H9 (cell line): ENCODE results near the gene DTNB. TPM values are rescaled to one million over a fixed set of nuclear protein-coding genes. Genes with fewer than 3 reads are reported as not detected.

Source experiments
- DNase-seq: peaks from one replicate; pipeline ENCODE4 v3.0.0-alpha.2; 2017
- H2AFZ ChIP-seq: one replicate; pipeline ENCODE4 v1.6.1; 2013; ENCODE audit warnings: mild to moderate bottlenecking, low read length, control low read depth, moderate library complexity
- H2AK5ac ChIP-seq: 2 replicates; pipeline ENCODE4 v1.6.1; 2013; ENCODE audit warnings: low read length, control low read depth, mixed read lengths; ENCODE audit not compliant: insufficient read length
- H2BK120ac ChIP-seq: one replicate; pipeline ENCODE4 v1.6.1; 2013; ENCODE audit warnings: low read depth, mild to moderate bottlenecking, low read length, control low read depth, inconsistent platforms; ENCODE audit not compliant: poor library complexity, severe bottlenecking
- H2BK12ac ChIP-seq: 2 replicates; pipeline ENCODE4 v1.6.1; 2013; ENCODE audit warnings: low read length, control low read depth, mixed read lengths, low read depth; ENCODE audit not compliant: insufficient read length
- H2BK15ac ChIP-seq: 2 replicates; pipeline ENCODE4 v1.6.1; 2013; ENCODE audit warnings: low read depth, low read length, control low read depth
- H2BK20ac ChIP-seq: one replicate; pipeline ENCODE4 v1.6.1; 2013; ENCODE audit warnings: low read depth, mild to moderate bottlenecking, low read length, control low read depth, inconsistent platforms; ENCODE audit not compliant: poor library complexity, severe bottlenecking
- H2BK5ac ChIP-seq: 2 replicates; pipeline ENCODE4 v1.6.1; 2013; ENCODE audit warnings: low read length, control low read depth, mixed read lengths; ENCODE audit not compliant: insufficient read length
- H3K14ac ChIP-seq: 2 replicates; pipeline ENCODE4 v1.6.1; 2013; ENCODE audit warnings: low read length, control low read depth; ENCODE audit not compliant: insufficient read depth
- H3K18ac ChIP-seq: 2 replicates; pipeline ENCODE4 v1.6.1; 2013; ENCODE audit warnings: low read depth, mild to moderate bottlenecking, mixed read lengths, low read length, control low read depth; ENCODE audit not compliant: insufficient read length
- H3K23ac ChIP-seq: 2 replicates; pipeline ENCODE4 v1.6.1; 2013; ENCODE audit warnings: low read length, control low read depth, mixed read lengths, low read depth; ENCODE audit not compliant: insufficient read length
- H3K23me2 ChIP-seq: 2 replicates; pipeline ENCODE4 v1.6.1; 2013; ENCODE audit warnings: low read depth, mild to moderate bottlenecking, mixed read lengths, low read length, control low read depth; ENCODE audit not compliant: insufficient read length, poor library complexity, severe bottlenecking
- H3K27ac ChIP-seq: 2 replicates; pipeline ENCODE4 v1.5.1; 2013; ENCODE audit warnings: low read length, control low read depth, mixed read lengths, low read depth; ENCODE audit not compliant: insufficient read length
- H3K27me3 ChIP-seq: 2 replicates; pipeline ENCODE4 v1.6.1; 2013; ENCODE audit warnings: low read length, control low read depth, inconsistent platforms; ENCODE audit not compliant: insufficient read depth
- H3K4ac ChIP-seq: 2 replicates; pipeline ENCODE4 v1.6.1; 2013; ENCODE audit warnings: low read depth, mild to moderate bottlenecking, control low read depth, inconsistent platforms, low read length, moderate library complexity
- H3K4me1 ChIP-seq: 2 replicates; pipeline ENCODE4 v1.6.1; 2013; ENCODE audit warnings: low read length, control low read depth, inconsistent platforms; ENCODE audit not compliant: insufficient read depth
- H3K4me2 ChIP-seq: 2 replicates; pipeline ENCODE4 v1.6.1; 2013; ENCODE audit warnings: low read length, control low read depth, mixed read lengths; ENCODE audit not compliant: insufficient read length, insufficient read depth
- H3K56ac ChIP-seq: 2 replicates; pipeline ENCODE4 v1.6.1; 2013; ENCODE audit warnings: low read depth, mild to moderate bottlenecking, mixed read lengths, low read length, control low read depth; ENCODE audit not compliant: insufficient read length
- H3K79me1 ChIP-seq: 2 replicates; pipeline ENCODE4 v1.6.1; 2013; ENCODE audit warnings: low read depth, mild to moderate bottlenecking, moderate library complexity, low read length, control low read depth, inconsistent platforms; ENCODE audit not compliant: insufficient read depth, poor library complexity, severe bottlenecking
- H3K79me2 ChIP-seq: 2 replicates; pipeline ENCODE4 v1.6.1; 2013; ENCODE audit warnings: low read length, control low read depth, inconsistent platforms; ENCODE audit not compliant: insufficient read depth
- H3K9ac ChIP-seq: 2 replicates; pipeline ENCODE4 v1.6.1; 2013; ENCODE audit warnings: low read length, control low read depth, mixed read lengths; ENCODE audit not compliant: insufficient read length; ENCODE audit errors: extremely low read depth
- H3K9me3 ChIP-seq: one replicate; pipeline ENCODE4 v1.6.1; 2013; ENCODE audit warnings: low read depth, low read length, inconsistent platforms; ENCODE audit not compliant: control insufficient read depth
- H3T11ph ChIP-seq: one replicate; pipeline ENCODE4 v1.6.1; 2013; ENCODE audit warnings: mild to moderate bottlenecking, low read length, control low read depth, inconsistent platforms
- H4K20me1 ChIP-seq: one replicate; pipeline ENCODE4 v1.6.1; 2013; ENCODE audit not compliant: control insufficient read depth, insufficient read length, insufficient read depth
- H4K5ac ChIP-seq: 2 replicates; pipeline ENCODE4 v1.6.1; 2013; ENCODE audit warnings: low read depth, mild to moderate bottlenecking, mixed read lengths, low read length, control low read depth; ENCODE audit not compliant: insufficient read length
- H4K8ac ChIP-seq: replicated peaks from 2 replicates; pipeline ENCODE4 v1.6.1; 2013; ENCODE audit warnings: low read length, control low read depth, mixed read lengths, low read depth; ENCODE audit not compliant: insufficient read length
- H4K91ac ChIP-seq: 2 replicates; pipeline ENCODE4 v1.6.1; 2013; ENCODE audit warnings: low read depth, mild to moderate bottlenecking, moderate library complexity, mixed read lengths, low read length, control low read depth; ENCODE audit not compliant: insufficient read length
- H3K27ac Mint-ChIP-seq, 3 experiments: 2 replicates in 2 of 3; 3 replicates in 1 of 3; pipeline ENCODE4 v1.8.0; 2020 to 2021; ENCODE audit warnings: mixed read lengths in 3 of 3, mild to moderate bottlenecking in 1 of 3, moderate library complexity in 1 of 3
- H3K27me3 Mint-ChIP-seq: 2 replicates; pipeline ENCODE4 v1.8.0; 2021; ENCODE audit warnings: low read depth, mild to moderate bottlenecking, moderate library complexity, mixed read lengths
- H3K36me3 Mint-ChIP-seq, 3 experiments: 2 replicates in 2 of 3; 3 replicates in 1 of 3; pipeline ENCODE4 v1.8.0; 2020 to 2021; ENCODE audit warnings: low read depth in 3 of 3, mixed read lengths in 3 of 3; ENCODE audit not compliant: insufficient read depth in 1 of 3
- H3K4me1 Mint-ChIP-seq, 2 experiments: 2 replicates each; pipeline ENCODE4 v1.8.0; 2020; ENCODE audit warnings: mixed read lengths in 2 of 2
- H3K4me3 Mint-ChIP-seq, 2 experiments: 2 replicates in 1 of 2; 3 replicates in 1 of 2; pipeline ENCODE4 v1.8.0; 2020 to 2021; ENCODE audit warnings: mild to moderate bottlenecking in 2 of 2, mixed read lengths in 2 of 2, moderate library complexity in 1 of 2
- H3K9me3 Mint-ChIP-seq, 2 experiments: 2 replicates in 1 of 2; 3 replicates in 1 of 2; pipeline ENCODE4 v1.8.0; 2020; ENCODE audit warnings: mild to moderate bottlenecking in 2 of 2, mixed read lengths in 2 of 2, moderate library complexity in 1 of 2
- CTCF ChIP-seq: fragments of 200-600 bp; sonication (generic); conservative IDR thresholded peaks from 3 replicates; pipeline ENCODE4 v1.8.0; 2021; ENCODE audit warnings: antibody characterized with exemption, mild to moderate bottlenecking
- WGBS: extraction: QIAGEN DNeasy Blood & Tissue Kit; methylation state at CpG from one replicate; pipeline ENCODE4 v1.1.7; 2013; ENCODE audit warnings: missing lambda C conversion rate, low lambda C conversion rate, mixed read lengths; ENCODE audit not compliant: insufficient read length; ENCODE audit errors: extremely low coverage; 5-methylcytosine and 5-hydroxymethylcytosine counted together
- total RNA-seq: library from RNA; stranded (reverse); gene quantifications from 2 replicates; pipeline ENCODE4 v1.2.1, GENCODE V29; 2021

DTNB gene
- total RNA-seq, 1 experiment from 2014 or later = 26.7 TPM

GRCh38 chr2:25376750-25377621, 296.4 kb downstream of the DTNB start:
- no peaks in the 10 kb centered on the region for H3K9me3 ChIP-seq
- no peaks in the 10 kb centered on the region for H3K23me2 ChIP-seq
- no peaks in the 10 kb centered on the region for H3K79me1 ChIP-seq
- peak; percentile 100 for TF ChIP-seq CTCF
- H3K9ac ChIP-seq = no peak overlapping the region
- H2BK20ac ChIP-seq = no peak overlapping the region
- Mint-ChIP-seq H3K9me3 (peaks cover 8 to 11% of the 10 kb centered on the region in 2 experiments; a peak in 4 of 5 replicates), H3K4me3 (peak overlapping the region; percentile 53 to 65), H3K27me3 (peaks cover 41% of the 10 kb centered on the region), H3K4me1 (peaks cover 21 to 24% of the 10 kb centered on the region in 2 experiments), H3K36me3 (peaks cover 7 to 11% (median 8%) of the 10 kb centered on the region in 3 experiments; a peak in 6 of 7 replicates), H3K27ac (peak overlapping the region; percentile 20 to 79 (median 61); a peak in 3 of 7 replicates)
- WGBS = no CpG with 5 or more reads among the region's 52 CpGs
- no peaks in the 10 kb centered on the region for H3K79me2 ChIP-seq
- no peak overlapping the region for H2BK120ac ChIP-seq
- H2AFZ ChIP-seq = no peak overlapping the region
- peak overlapping the region; percentile 2 for H3K14ac ChIP-seq
- no peak overlapping the region for H3K23ac ChIP-seq
- H3K27me3 ChIP-seq = no peaks in the 10 kb centered on the region; the same call in 1 of the 2 replicates
- H2BK15ac ChIP-seq = no peak overlapping the region
- no peaks in the 10 kb centered on the region for H3K4me1 ChIP-seq
- H3K4ac ChIP-seq = no peak overlapping the region
- no peak overlapping the region for H3T11ph ChIP-seq
- peak; percentile 94 for DNase-seq
- H2BK12ac ChIP-seq = no peak overlapping the region
- no peak overlapping the region for H4K8ac ChIP-seq
- H3K27ac ChIP-seq = no peak overlapping the region
- no peak overlapping the region for H3K56ac ChIP-seq
- H4K20me1 ChIP-seq = no peaks in the 10 kb centered on the region
- H3K18ac ChIP-seq = peak overlapping the region; percentile 64
- peak overlapping the region; percentile 34 for H3K4me2 ChIP-seq
- H4K91ac ChIP-seq = no peak overlapping the region
- no peak overlapping the region for H4K5ac ChIP-seq
- no peak overlapping the region for H2BK5ac ChIP-seq
- no peak overlapping the region for H2AK5ac ChIP-seq
